HCT116 (cell line): ENCODE results near the gene CDX1.

Experiments used
- CTCF ChIP-seq, 3 experiments: fragments of 200-600 bp in 1 of 3; sonication (generic) in 1 of 3; IDR thresholded peaks in 2 of 3; conservative IDR thresholded peaks in 1 of 3; 2 replicates each; pipeline ENCODE4 v1.5.1; 2012 to 2017; ENCODE audit warnings: low read depth in 2 of 3, low read length in 2 of 3, antibody characterized with exemption in 1 of 3, borderline replicate concordance in 1 of 3, control low read depth in 1 of 3, mild to moderate bottlenecking in 1 of 3, mixed read lengths in 1 of 3, mixed run types in 1 of 3, moderate library complexity in 1 of 3; ENCODE audit not compliant: insufficient read depth in 1 of 3
- EZH2 ChIP-seq: fragments of 200-600 bp; sonication (generic); IDR thresholded peaks from 2 replicates; pipeline ENCODE4 v1.6.1; 2017; ENCODE audit warnings: antibody characterized with exemption, mixed run types
- EZH2phosphoT487 ChIP-seq: fragments of 200-600 bp; IDR thresholded peaks from 2 replicates; pipeline ENCODE4 v1.6.1; 2018; ENCODE audit warnings: antibody characterized with exemption, borderline replicate concordance
- FOSL1 ChIP-seq: IDR thresholded peaks from 2 replicates; pipeline ENCODE4 v1.6.1; 2012; ENCODE audit warnings: low read depth
- POLR2A ChIP-seq: IDR thresholded peaks from 2 replicates; pipeline ENCODE4 v1.7.0; 2011; ENCODE audit warnings: borderline replicate concordance; ENCODE audit not compliant: insufficient read depth, insufficient read length; ENCODE audit errors: extremely low read depth
- POLR2AphosphoS5 ChIP-seq: IDR thresholded peaks from 2 replicates; pipeline ENCODE4 v1.6.1; 2011; ENCODE audit warnings: mild to moderate bottlenecking, low read depth, low read length, moderate library complexity
- REST ChIP-seq: IDR thresholded peaks from 2 replicates; pipeline ENCODE4 v1.6.1; 2012; ENCODE audit warnings: low read depth
- SRF ChIP-seq: IDR thresholded peaks from 2 replicates; pipeline ENCODE4 v1.6.1; 2012; ENCODE audit warnings: low read depth
- YY1 ChIP-seq: IDR thresholded peaks from 2 replicates; pipeline ENCODE4 v1.6.1; 2011; ENCODE audit warnings: low read length, low read depth, moderate library complexity, mild to moderate bottlenecking; ENCODE audit not compliant: insufficient replicate concordance; ENCODE audit errors: extremely low read depth
- ZFX ChIP-seq: fragments of 450-650 bp; IDR thresholded peaks from 2 replicates; pipeline ENCODE4 v1.6.1; 2017
- TF ChIP-seq, protein P1 (sequence below): IDR thresholded peaks from 2 replicates; pipeline ENCODE4 v1.6.1; 2012

DNA sequence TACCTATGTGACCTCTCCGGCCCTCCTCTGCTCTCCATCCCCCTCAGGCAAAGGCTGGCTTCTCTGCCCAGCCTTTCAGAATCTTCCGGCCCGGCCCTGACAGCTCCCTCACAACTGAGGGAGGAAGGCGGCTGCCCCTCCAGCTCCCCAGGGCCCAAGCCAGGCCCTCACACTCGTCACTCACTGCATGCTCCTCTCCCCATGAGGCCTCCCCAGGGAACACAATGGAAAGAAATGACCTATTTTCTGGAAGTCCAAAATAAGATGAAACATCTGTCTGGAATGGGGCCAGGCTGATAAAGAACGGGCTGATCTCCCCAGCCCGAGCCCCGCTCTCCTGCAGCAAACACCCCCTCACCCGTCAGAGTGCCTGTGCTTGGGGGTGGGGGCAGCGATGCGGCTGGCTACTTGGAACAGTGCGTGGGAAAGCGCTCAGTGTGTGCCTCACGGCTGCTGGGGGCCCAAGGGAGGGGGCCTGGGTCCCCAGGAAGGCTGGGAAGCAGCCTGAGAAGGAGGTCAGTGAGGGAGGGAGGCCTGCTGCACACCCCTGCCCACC, 22.3 kb upstream of the CDX1 start:
- no peak for TF ChIP-seq CTCF (IDR thresholded peaks at IDR 0.05 in 2 of 3, conservative IDR thresholded peaks at IDR 0.05 in 1 of 3; ENCODE audit: borderline replicate concordance in 1 of 3, insufficient read depth in 1 of 3, low read depth in 2 of 3, low read length in 2 of 3)
- no peak for TF ChIP-seq YY1
- no peak for TF ChIP-seq SRF
- no peak for TF ChIP-seq EZH2
- no peak for TF ChIP-seq POLR2A
- no peak for TF ChIP-seq EZH2phosphoT487
- TF ChIP-seq, protein P1, sequence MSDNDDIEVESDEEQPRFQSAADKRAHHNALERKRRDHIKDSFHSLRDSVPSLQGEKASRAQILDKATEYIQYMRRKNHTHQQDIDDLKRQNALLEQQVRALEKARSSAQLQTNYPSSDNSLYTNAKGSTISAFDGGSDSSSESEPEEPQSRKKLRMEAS, result no peak
- no peak for TF ChIP-seq FOSL1
- no peak for TF ChIP-seq POLR2AphosphoS5
- TF ChIP-seq REST, result no peak
- TF ChIP-seq ZFX, result no peak
